Panc1 (cell line): ENCODE data around the gene RNF213.

ENCODE experiments used
- POLR2AphosphoS5 ChIP-seq: IDR thresholded peaks from 2 replicates; pipeline ENCODE4 v1.6.1; 2012; ENCODE audit warnings: mild to moderate bottlenecking, low read depth, low read length, moderate library complexity
- TF ChIP-seq, protein P1 (sequence below): fragments of 450-650 bp; IDR thresholded peaks from 2 replicates; pipeline ENCODE4 v1.5.1; 2017; ENCODE audit warnings: mild to moderate bottlenecking
- TF ChIP-seq, protein P2 (sequence below), 2 experiments: IDR thresholded peaks; 2 replicates each; pipeline ENCODE4 v1.6.1; 2011 to 2012; ENCODE audit warnings: low read depth in 2 of 2, control low read depth in 1 of 2, low read length in 1 of 2, mild to moderate bottlenecking in 1 of 2, moderate library complexity in 1 of 2; ENCODE audit not compliant: insufficient read depth in 1 of 2

DNA sequence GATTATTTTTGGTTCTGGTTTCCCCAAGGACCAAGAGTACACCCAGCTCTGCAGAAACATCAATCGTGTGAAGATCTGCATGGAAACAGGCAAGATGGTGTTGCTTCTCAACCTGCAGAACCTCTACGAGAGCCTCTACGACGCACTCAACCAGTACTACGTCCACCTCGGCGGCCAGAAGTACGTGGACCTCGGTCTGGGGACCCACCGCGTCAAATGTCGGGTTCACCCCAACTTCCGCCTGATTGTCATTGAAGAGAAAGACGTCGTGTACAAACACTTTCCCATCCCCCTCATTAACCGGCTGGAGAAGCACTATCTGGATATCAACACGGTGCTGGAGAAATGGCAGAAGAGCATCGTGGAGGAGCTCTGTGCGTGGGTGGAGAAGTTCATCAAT lies 86.9 kb downstream of the RNF213 start:
- TF ChIP-seq, protein P1, sequence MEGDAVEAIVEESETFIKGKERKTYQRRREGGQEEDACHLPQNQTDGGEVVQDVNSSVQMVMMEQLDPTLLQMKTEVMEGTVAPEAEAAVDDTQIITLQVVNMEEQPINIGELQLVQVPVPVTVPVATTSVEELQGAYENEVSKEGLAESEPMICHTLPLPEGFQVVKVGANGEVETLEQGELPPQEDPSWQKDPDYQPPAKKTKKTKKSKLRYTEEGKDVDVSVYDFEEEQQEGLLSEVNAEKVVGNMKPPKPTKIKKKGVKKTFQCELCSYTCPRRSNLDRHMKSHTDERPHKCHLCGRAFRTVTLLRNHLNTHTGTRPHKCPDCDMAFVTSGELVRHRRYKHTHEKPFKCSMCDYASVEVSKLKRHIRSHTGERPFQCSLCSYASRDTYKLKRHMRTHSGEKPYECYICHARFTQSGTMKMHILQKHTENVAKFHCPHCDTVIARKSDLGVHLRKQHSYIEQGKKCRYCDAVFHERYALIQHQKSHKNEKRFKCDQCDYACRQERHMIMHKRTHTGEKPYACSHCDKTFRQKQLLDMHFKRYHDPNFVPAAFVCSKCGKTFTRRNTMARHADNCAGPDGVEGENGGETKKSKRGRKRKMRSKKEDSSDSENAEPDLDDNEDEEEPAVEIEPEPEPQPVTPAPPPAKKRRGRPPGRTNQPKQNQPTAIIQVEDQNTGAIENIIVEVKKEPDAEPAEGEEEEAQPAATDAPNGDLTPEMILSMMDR = no peak
- TF ChIP-seq, protein P2, sequence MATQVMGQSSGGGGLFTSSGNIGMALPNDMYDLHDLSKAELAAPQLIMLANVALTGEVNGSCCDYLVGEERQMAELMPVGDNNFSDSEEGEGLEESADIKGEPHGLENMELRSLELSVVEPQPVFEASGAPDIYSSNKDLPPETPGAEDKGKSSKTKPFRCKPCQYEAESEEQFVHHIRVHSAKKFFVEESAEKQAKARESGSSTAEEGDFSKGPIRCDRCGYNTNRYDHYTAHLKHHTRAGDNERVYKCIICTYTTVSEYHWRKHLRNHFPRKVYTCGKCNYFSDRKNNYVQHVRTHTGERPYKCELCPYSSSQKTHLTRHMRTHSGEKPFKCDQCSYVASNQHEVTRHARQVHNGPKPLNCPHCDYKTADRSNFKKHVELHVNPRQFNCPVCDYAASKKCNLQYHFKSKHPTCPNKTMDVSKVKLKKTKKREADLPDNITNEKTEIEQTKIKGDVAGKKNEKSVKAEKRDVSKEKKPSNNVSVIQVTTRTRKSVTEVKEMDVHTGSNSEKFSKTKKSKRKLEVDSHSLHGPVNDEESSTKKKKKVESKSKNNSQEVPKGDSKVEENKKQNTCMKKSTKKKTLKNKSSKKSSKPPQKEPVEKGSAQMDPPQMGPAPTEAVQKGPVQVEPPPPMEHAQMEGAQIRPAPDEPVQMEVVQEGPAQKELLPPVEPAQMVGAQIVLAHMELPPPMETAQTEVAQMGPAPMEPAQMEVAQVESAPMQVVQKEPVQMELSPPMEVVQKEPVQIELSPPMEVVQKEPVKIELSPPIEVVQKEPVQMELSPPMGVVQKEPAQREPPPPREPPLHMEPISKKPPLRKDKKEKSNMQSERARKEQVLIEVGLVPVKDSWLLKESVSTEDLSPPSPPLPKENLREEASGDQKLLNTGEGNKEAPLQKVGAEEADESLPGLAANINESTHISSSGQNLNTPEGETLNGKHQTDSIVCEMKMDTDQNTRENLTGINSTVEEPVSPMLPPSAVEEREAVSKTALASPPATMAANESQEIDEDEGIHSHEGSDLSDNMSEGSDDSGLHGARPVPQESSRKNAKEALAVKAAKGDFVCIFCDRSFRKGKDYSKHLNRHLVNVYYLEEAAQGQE (IDR thresholded peaks at IDR 0.05; ENCODE audit: insufficient read depth in 1 of 2, low read depth in 2 of 2, low read length in 1 of 2) = no peak
- no peak for TF ChIP-seq POLR2AphosphoS5
